Endothelial cell of umbilical vein (primary cell): ENCODE measurements around the gene ZNF474. TPM values are rescaled to one million over a fixed set of nuclear protein-coding genes. Genes with fewer than 3 reads are reported as not detected.

Experiments used
- BruUV-seq: library from RNA; stranded (reverse); fragments of 400-500 nt; replicated peaks from 2 replicates; lab custom pipeline; 2021; lab: Mats Ljungman, UMichigan
- CTCF ChIA-PET: fragments of 300-600, 350-600 bp; sonication (Branson Sonifier 250); formaldehyde crosslinking; loops from one replicate; lab custom pipeline; 2021; ENCODE audit warnings: antibody characterized with exemption, inconsistent platforms; lab: Charles Lee
- POLR2A ChIA-PET: fragments of 300-600, 350-600 bp; sonication (Branson Sonifier 250); formaldehyde crosslinking; loops from one replicate; lab custom pipeline; 2021; ENCODE audit warnings: antibody characterized with exemption, inconsistent platforms; lab: Charles Lee
- DNase-seq: peaks from one replicate; pipeline ENCODE4 v3.0.0-alpha.2; 2011; ENCODE audit warnings: low read depth, low spot score
- FAIRE-seq: peaks from 2 replicates; lab custom pipeline; 2011; peaks lifted over from hg19 to GRCh38; lab: Jason Lieb, UNC
- H2AFZ ChIP-seq: 2 replicates; pipeline ENCODE4 v1.6.0; 2012; ENCODE audit warnings: low read depth, low read length, control low read depth, inconsistent platforms
- H3K27ac ChIP-seq: 2 replicates; pipeline ENCODE4 v1.5.1; 2011; ENCODE audit warnings: low read depth, mild to moderate bottlenecking, control low read depth, low read length, moderate library complexity; ENCODE audit not compliant: insufficient read depth
- H3K27me3 ChIP-seq, 2 experiments: 2 replicates each; pipeline versions ENCODE4 v1.6.0 to v1.6.1; 2011; ENCODE audit warnings: low read length in 2 of 2, mixed read lengths in 1 of 2; ENCODE audit not compliant: control insufficient read depth in 2 of 2, insufficient read depth in 2 of 2
- H3K36me3 ChIP-seq, 2 experiments: 2 replicates in 1 of 2; 3 replicates in 1 of 2; pipeline ENCODE4 v1.5.1; 2011; ENCODE audit warnings: low read length in 2 of 2, mild to moderate bottlenecking in 1 of 2, moderate library complexity in 1 of 2; ENCODE audit not compliant: control insufficient read depth in 2 of 2, insufficient read depth in 2 of 2; ENCODE audit errors: extremely low read depth in 1 of 2
- H3K4me1 ChIP-seq: 3 replicates; pipeline ENCODE4 v1.5.1; 2011; ENCODE audit warnings: mild to moderate bottlenecking, low read length; ENCODE audit not compliant: control insufficient read depth, insufficient read depth; ENCODE audit errors: extremely low read depth
- H3K4me2 ChIP-seq: 2 replicates; pipeline ENCODE4 v1.6.1; 2011; ENCODE audit warnings: low read length, control low read depth, mixed read lengths; ENCODE audit not compliant: insufficient read depth
- H3K4me3 ChIP-seq, 3 experiments: fragments of 200-600 bp in 1 of 3; sonication (generic), shearing (Covaris generic) in 1 of 3; replicated peaks in 1 of 3; 2 replicates each; pipeline ENCODE4 v1.5.1; 2011 to 2016; ENCODE audit warnings: control low read depth in 3 of 3, low read length in 3 of 3, mild to moderate bottlenecking in 2 of 3, inconsistent platforms in 1 of 3, low read depth in 1 of 3, moderate library complexity in 1 of 3; ENCODE audit not compliant: insufficient read depth in 1 of 3
- H3K79me2 ChIP-seq: 2 replicates; pipeline ENCODE4 v1.6.0; 2012; ENCODE audit warnings: low read length, inconsistent platforms; ENCODE audit not compliant: control insufficient read depth, insufficient read depth
- H3K9ac ChIP-seq: replicated peaks from 2 replicates; pipeline ENCODE3; 2011; ENCODE audit warnings: low read length, control low read depth; ENCODE audit not compliant: insufficient read depth; ENCODE audit errors: extremely low read depth
- H3K9me1 ChIP-seq: replicated peaks from 3 replicates; pipeline ENCODE4 v1.6.0; 2011; ENCODE audit warnings: mild to moderate bottlenecking, low read length; ENCODE audit not compliant: control insufficient read depth, insufficient read depth; ENCODE audit errors: extremely low read depth
- H3K9me3 ChIP-seq: replicated peaks from 2 replicates; pipeline ENCODE4 v1.5.1; 2012; ENCODE audit warnings: low read length, inconsistent platforms; ENCODE audit not compliant: control insufficient read depth, insufficient read depth
- H4K20me1 ChIP-seq: replicated peaks from 2 replicates; pipeline ENCODE3; 2011; ENCODE audit warnings: mild to moderate bottlenecking, low read length; ENCODE audit not compliant: control insufficient read depth, insufficient read depth; ENCODE audit errors: extremely low read depth
- EZH2 ChIP-seq: IDR thresholded peaks from 2 replicates; pipeline ENCODE4 v1.6.1; 2012; ENCODE audit warnings: borderline replicate concordance, low read depth, mild to moderate bottlenecking, moderate library complexity, low read length, inconsistent platforms; ENCODE audit not compliant: severe bottlenecking
- FOS ChIP-seq: IDR thresholded peaks from 2 replicates; pipeline ENCODE4 v1.6.1; 2011; ENCODE audit warnings: mild to moderate bottlenecking, low read length, moderate library complexity, borderline replicate concordance; ENCODE audit not compliant: insufficient read depth
- GATA2 ChIP-seq: IDR thresholded peaks from 2 replicates; pipeline ENCODE4 v1.7.0; 2011; ENCODE audit warnings: low read depth, mild to moderate bottlenecking, moderate library complexity, mixed read lengths, low read length; ENCODE audit not compliant: insufficient read length, insufficient read depth
- JUN ChIP-seq: IDR thresholded peaks from 2 replicates; pipeline ENCODE4 v1.6.1; 2011; ENCODE audit warnings: borderline replicate concordance, low read depth; ENCODE audit not compliant: insufficient read length, insufficient read depth
- MYC ChIP-seq: IDR thresholded peaks from one replicate; pipeline ENCODE4 v1.6.1; 2011; ENCODE audit warnings: mild to moderate bottlenecking, low read depth, low read length
- POLR2A ChIP-seq: IDR thresholded peaks from 2 replicates; pipeline ENCODE4 v1.6.1; 2012; ENCODE audit warnings: low read depth, mild to moderate bottlenecking, control low read depth, low read length
- POLR2AphosphoS5 ChIP-seq: IDR thresholded peaks from 2 replicates; pipeline ENCODE4 v1.6.1; 2012; ENCODE audit warnings: low read depth, mild to moderate bottlenecking, control low read depth, low read length, moderate library complexity; ENCODE audit not compliant: insufficient read depth
- dilution Hi-C: fragments of 300-500 bp; cut with MboI; formaldehyde crosslinking; loops from one replicate; pipeline ENCODE4 v1.15.0; 2019; ENCODE audit warnings: low sequenced_read_pairs; ENCODE audit not compliant: extremely low pct_ligation_motif_present
- intact Hi-C: fragments of 100-400 bp; cut with micrococcal nuclease; formaldehyde crosslinking; loops from one replicate; pipeline ENCODE4 v1.10.0; 2022
- polyA plus RNA-seq, 4 experiments: library from polyadenylated mRNA; depleted of rRNA in 3 of 4; stranded (reverse) in 3 of 4; unstranded in 1 of 4; fragments of >200 nt; gene quantifications; 2 replicates each; pipeline versions ENCODE4 v1.2.1 to v1.2.3, GENCODE V29; 2011 to 2012; ENCODE audit warnings: missing spikeins in 1 of 4
- total RNA-seq: library from RNA; stranded (reverse); gene quantifications from 2 replicates; pipeline ENCODE4 v1.2.3, GENCODE V29; 2021
- TF ChIP-seq, protein P1 (sequence below), 2 donors: IDR thresholded peaks; 1 replicate in 1 of 2; 2 replicates in 1 of 2; pipeline ENCODE4 v1.5.1; 2011; ENCODE audit warnings: low read length in 2 of 2, mild to moderate bottlenecking in 2 of 2, moderate library complexity in 2 of 2, control low read depth in 1 of 2, inconsistent platforms in 1 of 2, low read depth in 1 of 2; ENCODE audit not compliant: insufficient read depth in 1 of 2; ENCODE audit errors: extremely low read depth in 1 of 2
- TF ChIP-seq, protein P2 (sequence below): IDR thresholded peaks from 2 replicates; pipeline ENCODE4 v1.6.1; 2011; ENCODE audit not compliant: insufficient read depth, insufficient read length

Gene ZNF474
- total and polyA plus RNA-seq, 2 donors (not counting 3 experiments of a cell fraction or from before 2014, with no cell fraction given), result 0.03 TPM; not detected in 1

DNA sequence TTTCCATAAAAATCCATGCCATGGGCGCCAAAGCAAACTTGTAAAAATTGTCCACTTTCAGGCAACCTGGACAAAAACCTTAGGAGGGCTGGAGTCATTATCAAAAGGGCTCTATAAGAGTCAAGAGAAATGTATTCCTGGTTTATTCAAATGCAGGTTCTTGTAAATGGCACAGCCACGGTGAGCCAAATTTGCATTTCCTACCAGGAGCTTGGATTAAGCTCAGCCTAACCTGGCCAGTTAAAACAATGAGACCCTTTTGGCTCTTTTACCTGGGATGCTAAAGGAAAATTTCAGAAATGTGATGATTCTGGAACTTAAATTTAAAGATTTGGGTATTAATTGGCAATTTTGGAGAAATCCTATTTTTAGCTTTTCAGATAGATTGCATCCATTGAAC lies 8.9 kb upstream of the ZNF474 start:
- no TSS peak for BruUV-seq
- H4K20me1 ChIP-seq, result no peaks in the 10 kb centered on the region
- no peak for TF ChIP-seq FOS
- TF ChIP-seq MYC, result no peak
- TF ChIP-seq POLR2A, result no peak
- dilution Hi-C loops (no loop called here), intact Hi-C loops (no loop called here)
- no peak overlapping the region for H2AFZ ChIP-seq
- POLR2A ChIA-PET, result no interaction called here
- no peak for FAIRE-seq
- no peaks in the 10 kb centered on the region for H3K27me3 ChIP-seq
- DNase-seq, result no peak
- H3K9ac ChIP-seq, result no peak overlapping the region
- H3K79me2 ChIP-seq, result no peaks in the 10 kb centered on the region
- no peak overlapping the region for H3K27ac ChIP-seq
- no peak overlapping the region for H3K4me2 ChIP-seq
- no peak overlapping the region for H3K4me3 ChIP-seq
- H3K9me1 ChIP-seq, result no peaks in the 10 kb centered on the region
- H3K4me1 ChIP-seq, result no peaks in the 10 kb centered on the region
- no peaks in the 10 kb centered on the region for H3K36me3 ChIP-seq
- CTCF ChIA-PET, result no interaction called here
- H3K9me3 ChIP-seq, result no peaks in the 10 kb centered on the region

DNA sequence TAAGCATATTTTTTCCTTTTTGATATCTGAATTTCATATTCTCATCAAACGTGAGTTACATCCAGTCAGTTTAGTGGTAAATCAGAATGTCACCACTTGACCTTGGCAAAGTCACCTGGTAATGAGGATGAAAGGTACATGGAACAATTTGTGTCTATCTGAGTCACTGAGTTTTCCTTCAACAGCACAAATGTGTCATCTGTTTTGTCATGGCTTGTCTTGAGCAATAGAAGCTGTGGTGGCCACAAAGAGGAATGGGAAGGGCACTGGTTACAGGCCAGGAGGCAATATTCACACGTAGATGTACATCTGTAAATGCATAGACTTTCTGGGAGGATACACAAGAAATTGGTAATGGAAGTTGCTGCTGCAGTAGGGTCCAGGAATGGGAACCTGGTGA lies 8.4 kb upstream of the ZNF474 start:
- Histone ChIP-seq H3K4me2 (no peak overlapping the region), H3K9me3 (no peaks in the 10 kb centered on the region), H3K79me2 (no peaks in the 10 kb centered on the region), H3K4me1 (no peaks in the 10 kb centered on the region), H2AFZ (no peak overlapping the region), H3K27me3 (no peaks in the 10 kb centered on the region), H3K9me1 (no peaks in the 10 kb centered on the region), H3K9ac (no peak overlapping the region), H3K4me3 (no peak overlapping the region), H3K27ac (no peak overlapping the region), H3K36me3 (no peaks in the 10 kb centered on the region), H4K20me1 (no peaks in the 10 kb centered on the region)
- DNase-seq (no peak), FAIRE-seq (no peak)
- dilution Hi-C loops, result no loop called here
- BruUV-seq, result no TSS peak
- CTCF ChIA-PET, result no interaction called here
- POLR2A ChIA-PET, result no interaction called here
- TF ChIP-seq JUN (no peak), EZH2 (no peak), MYC (no peak), POLR2A (no peak), FOS (no peak), GATA2 (no peak), POLR2AphosphoS5 (no peak)
- TF ChIP-seq, protein P1, sequence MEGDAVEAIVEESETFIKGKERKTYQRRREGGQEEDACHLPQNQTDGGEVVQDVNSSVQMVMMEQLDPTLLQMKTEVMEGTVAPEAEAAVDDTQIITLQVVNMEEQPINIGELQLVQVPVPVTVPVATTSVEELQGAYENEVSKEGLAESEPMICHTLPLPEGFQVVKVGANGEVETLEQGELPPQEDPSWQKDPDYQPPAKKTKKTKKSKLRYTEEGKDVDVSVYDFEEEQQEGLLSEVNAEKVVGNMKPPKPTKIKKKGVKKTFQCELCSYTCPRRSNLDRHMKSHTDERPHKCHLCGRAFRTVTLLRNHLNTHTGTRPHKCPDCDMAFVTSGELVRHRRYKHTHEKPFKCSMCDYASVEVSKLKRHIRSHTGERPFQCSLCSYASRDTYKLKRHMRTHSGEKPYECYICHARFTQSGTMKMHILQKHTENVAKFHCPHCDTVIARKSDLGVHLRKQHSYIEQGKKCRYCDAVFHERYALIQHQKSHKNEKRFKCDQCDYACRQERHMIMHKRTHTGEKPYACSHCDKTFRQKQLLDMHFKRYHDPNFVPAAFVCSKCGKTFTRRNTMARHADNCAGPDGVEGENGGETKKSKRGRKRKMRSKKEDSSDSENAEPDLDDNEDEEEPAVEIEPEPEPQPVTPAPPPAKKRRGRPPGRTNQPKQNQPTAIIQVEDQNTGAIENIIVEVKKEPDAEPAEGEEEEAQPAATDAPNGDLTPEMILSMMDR (IDR thresholded peaks at IDR 0.05; ENCODE audit: extremely low read depth in 1 of 2, insufficient read depth in 1 of 2, low read depth in 1 of 2, low read length in 2 of 2), result no peak
- TF ChIP-seq, protein P2, sequence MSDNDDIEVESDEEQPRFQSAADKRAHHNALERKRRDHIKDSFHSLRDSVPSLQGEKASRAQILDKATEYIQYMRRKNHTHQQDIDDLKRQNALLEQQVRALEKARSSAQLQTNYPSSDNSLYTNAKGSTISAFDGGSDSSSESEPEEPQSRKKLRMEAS, result no peak
- intact Hi-C loops, result no loop called here
